WTC11 (cell line): ENCODE data around the gene ITSN1.

ENCODE experiments used
- SMAD4 ChIP-seq: sonication (generic); formaldehyde crosslinking; IDR thresholded peaks from 2 replicates; pipeline ENCODE4 v1.8.0; 2022; ENCODE audit warnings: mild to moderate bottlenecking, missing genetic modification reagents
- TF ChIP-seq, protein P1 (sequence below): fragments of 200-600 bp; IDR thresholded peaks from 2 replicates; pipeline ENCODE4 v1.8.0; 2022; ENCODE audit warnings: antibody characterized with exemption
- TF ChIP-seq, protein P2 (sequence below): sonication (generic); formaldehyde crosslinking; IDR thresholded peaks from 2 replicates; pipeline ENCODE4 v1.8.1; 2022; ENCODE audit warnings: low read depth, missing genetic modification reagents, borderline replicate concordance

DNA sequence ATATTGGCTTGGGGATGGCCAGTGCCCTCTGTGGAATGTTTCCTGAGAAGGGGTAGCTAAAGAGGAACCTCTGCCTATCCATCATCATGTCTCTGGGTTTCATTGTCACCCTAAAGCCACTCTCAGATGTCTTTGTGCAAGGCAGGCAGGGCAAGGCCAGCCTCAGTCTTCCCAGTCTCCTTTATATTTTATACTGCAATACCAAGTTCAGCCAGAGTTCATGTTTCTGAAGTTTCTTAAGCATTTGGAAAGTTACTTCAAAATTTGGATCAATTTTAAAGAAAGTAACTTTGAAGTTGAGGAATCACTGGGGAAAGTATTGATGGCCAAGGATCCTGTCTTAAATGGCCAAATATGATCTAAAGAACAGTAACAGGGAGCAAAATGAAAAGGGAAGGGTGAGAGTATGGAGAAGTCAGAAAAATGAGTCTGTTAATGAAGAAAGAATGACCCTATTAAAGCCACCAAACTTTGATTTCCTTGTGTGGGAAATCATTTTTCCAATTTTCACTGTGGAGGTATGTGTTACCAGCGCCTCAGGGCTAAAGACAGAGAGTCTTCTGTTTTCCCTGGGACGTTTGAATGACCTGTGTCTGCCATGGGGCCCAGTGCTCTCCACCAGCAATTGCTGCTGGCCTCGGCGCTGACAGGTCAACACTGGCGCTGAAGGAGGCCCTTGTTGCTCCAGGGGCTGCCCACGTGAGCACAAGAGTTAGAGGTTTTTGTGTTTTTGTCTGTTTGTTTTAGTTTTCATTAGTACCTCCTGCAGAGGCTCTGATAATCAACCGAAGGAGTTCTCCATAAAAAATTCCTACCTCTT is 179.4 kb downstream of the ITSN1 start:
- TF ChIP-seq, protein P1, sequence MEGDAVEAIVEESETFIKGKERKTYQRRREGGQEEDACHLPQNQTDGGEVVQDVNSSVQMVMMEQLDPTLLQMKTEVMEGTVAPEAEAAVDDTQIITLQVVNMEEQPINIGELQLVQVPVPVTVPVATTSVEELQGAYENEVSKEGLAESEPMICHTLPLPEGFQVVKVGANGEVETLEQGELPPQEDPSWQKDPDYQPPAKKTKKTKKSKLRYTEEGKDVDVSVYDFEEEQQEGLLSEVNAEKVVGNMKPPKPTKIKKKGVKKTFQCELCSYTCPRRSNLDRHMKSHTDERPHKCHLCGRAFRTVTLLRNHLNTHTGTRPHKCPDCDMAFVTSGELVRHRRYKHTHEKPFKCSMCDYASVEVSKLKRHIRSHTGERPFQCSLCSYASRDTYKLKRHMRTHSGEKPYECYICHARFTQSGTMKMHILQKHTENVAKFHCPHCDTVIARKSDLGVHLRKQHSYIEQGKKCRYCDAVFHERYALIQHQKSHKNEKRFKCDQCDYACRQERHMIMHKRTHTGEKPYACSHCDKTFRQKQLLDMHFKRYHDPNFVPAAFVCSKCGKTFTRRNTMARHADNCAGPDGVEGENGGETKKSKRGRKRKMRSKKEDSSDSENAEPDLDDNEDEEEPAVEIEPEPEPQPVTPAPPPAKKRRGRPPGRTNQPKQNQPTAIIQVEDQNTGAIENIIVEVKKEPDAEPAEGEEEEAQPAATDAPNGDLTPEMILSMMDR: no peak
- no peak for TF ChIP-seq SMAD4
- TF ChIP-seq, protein P2, sequence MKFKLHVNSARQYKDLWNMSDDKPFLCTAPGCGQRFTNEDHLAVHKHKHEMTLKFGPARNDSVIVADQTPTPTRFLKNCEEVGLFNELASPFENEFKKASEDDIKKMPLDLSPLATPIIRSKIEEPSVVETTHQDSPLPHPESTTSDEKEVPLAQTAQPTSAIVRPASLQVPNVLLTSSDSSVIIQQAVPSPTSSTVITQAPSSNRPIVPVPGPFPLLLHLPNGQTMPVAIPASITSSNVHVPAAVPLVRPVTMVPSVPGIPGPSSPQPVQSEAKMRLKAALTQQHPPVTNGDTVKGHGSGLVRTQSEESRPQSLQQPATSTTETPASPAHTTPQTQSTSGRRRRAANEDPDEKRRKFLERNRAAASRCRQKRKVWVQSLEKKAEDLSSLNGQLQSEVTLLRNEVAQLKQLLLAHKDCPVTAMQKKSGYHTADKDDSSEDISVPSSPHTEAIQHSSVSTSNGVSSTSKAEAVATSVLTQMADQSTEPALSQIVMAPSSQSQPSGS (CRISPR knock-in tag): no peak
